HG03571 (cell line): ENCODE measurements around the gene TMEM229B.

Experiments
- ATAC-seq: cut with Tn5 transposase; IDR thresholded peaks from one replicate; pipeline ENCODE4 v1.9.1; 2021; ENCODE audit not compliant: unreplicated experiment

Gene TMEM229B

DNA sequence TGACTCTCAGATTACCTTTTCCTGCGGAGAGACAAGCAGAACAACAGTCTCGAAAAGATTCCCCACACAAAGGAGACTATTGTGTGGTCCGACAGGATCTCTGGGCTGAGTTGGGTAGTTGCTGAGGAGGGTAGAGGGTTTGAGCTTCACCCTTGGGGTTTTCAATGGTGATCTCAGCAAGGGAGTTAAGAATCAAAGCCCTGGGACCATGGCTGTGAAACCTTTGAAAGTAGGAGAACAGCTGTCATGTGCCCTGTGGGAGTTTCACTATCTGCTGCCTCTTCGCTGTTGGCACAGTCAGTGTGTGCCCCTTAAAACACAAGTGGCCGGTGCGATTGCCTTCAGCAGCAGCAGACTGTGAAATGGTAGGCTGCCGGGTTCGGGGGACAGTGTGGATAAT, 62.4 kb downstream of the TMEM229B start:
- no peak for ATAC-seq

DNA sequence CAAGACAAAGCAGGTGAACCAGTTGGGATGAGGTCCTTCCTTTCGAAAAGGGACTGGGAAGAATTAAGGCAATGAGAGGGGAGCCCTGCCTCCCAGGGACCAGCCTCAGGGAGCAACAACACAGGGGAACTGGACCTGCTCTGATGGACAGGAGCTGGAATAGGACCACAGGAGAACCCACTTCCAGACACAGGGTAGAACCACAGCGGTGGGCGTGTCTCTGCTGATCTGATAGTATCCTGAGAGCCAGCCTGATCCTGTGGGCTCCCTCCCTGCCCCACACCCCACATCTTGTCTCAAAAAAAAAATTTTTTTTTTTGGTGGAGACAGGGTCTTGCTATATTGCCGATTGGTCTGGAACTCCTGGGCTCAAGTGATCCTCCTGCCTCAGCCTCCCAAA, 62.9 kb downstream of the TMEM229B start:
- no peak for ATAC-seq

DNA sequence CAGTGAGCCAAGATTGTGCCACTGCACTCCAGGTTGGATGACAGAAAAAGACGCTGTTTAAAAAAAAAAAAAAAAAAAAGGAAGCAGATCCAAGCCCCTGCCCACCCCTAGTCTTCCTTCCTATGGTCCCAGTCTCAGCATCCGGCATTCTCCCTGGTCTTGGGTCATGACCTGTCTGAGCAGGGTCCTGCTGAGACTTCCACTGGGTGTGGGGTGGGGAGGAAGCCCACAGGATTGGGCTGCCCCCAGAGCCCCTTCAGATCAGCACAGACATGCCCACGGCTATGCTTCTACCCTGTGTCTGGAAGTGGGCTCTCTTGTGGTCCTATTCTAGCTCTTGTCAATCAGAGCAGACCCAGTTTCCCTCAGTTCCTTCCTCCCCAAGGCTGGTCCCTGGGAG, 64.0 kb downstream of the TMEM229B start:
- ATAC-seq, result no peak

DNA sequence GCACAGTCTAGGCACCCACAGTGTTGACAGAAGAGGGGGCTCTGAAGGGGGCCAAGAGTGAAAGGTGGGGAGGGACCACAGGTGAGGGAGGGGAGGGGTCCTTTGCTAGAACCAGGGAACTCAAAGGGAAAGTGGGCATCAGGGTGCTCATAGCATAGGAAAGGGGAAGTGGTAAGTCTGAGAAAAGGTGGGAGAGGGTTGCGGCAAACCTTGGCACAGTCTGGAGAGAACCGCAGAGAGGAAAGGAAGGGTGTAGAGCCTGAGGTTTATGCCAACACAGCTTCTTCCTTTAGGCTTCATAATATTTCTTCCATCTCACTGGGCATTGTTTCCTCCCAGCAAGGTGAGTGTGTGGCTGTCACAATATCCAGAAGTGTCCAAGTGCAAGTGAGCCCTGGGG, 65.1 kb downstream of the TMEM229B start:
- no peak for ATAC-seq

DNA sequence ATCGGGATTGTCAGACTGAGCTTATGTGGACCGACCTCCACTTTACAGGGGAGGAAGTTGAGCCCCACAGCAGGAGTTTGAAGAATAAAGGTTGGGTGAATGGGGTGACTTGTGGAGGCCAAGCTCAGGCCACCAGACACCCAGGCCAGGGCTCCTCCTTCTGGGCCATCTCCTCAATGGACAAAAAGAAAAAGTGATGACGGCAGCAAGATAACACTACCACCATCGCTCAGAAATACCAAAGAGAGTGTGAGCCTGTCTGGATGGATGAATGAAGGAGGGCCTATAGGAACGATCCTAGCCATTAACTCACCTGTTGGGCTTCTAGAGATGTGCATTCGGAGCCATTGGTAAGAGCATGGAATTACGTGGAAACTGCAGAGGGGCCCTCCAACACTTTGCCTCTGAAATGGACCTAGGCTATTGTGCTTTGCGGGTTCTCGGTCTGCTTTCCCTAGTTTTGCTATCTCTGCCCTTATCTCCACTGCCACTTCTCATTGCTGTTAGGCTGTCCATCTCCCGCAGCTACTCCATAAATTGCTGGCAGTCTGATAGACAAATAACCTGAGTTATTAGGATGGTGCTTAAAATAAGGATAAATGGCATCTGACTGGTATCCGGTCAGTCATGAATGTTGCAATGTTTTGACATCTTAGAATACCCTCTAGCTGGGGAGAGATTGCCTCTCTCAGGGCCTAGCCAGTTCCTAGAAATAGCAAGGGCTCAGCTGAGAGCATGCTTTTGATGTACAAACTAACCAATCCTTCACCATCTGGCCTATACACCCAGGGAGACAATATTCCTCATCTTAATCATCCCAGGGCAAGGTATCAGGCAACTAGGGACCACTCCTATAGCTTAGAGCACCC, 66.9 kb downstream of the TMEM229B start:
- ATAC-seq, result no peak
